ENCODE results near the gene XCR1. TPM values are rescaled to one million over a fixed set of nuclear protein-coding genes. Genes with fewer than 3 reads are reported as not detected.
A peak's percentile ranks its signal among the peaks of the same experiment; 100 is the strongest.

The XCR1 gene
- total RNA-seq, 4 donors from 2014 or later = 0.07 to 0.15 TPM; not detected in 2

GRCh38 chr3:45981346-45982074, 45.8 kb downstream of the XCR1 start:
- Histone ChIP-seq H3K27me3 (no peaks in the 10 kb centered on the region), H3K36me3 (no peaks in the 10 kb centered on the region), H3K4me1 (peaks cover 27 to 33% of the 10 kb centered on the region in 2 donors), H3K4me3 (no peak overlapping the region), H3K9me3 (no peaks in the 10 kb centered on the region), H3K27ac (peak overlapping the region; percentile 10 to 34)
- intact Hi-C loops (cut with DNase I; ENCODE audit: low total_unique reads) = no loop called here
- no peak for DNase-seq
- TF ChIP-seq, protein P1, sequence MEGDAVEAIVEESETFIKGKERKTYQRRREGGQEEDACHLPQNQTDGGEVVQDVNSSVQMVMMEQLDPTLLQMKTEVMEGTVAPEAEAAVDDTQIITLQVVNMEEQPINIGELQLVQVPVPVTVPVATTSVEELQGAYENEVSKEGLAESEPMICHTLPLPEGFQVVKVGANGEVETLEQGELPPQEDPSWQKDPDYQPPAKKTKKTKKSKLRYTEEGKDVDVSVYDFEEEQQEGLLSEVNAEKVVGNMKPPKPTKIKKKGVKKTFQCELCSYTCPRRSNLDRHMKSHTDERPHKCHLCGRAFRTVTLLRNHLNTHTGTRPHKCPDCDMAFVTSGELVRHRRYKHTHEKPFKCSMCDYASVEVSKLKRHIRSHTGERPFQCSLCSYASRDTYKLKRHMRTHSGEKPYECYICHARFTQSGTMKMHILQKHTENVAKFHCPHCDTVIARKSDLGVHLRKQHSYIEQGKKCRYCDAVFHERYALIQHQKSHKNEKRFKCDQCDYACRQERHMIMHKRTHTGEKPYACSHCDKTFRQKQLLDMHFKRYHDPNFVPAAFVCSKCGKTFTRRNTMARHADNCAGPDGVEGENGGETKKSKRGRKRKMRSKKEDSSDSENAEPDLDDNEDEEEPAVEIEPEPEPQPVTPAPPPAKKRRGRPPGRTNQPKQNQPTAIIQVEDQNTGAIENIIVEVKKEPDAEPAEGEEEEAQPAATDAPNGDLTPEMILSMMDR (IDR thresholded peaks at IDR 0.05) = no peak
- no peak for TF ChIP-seq POLR2A (IDR thresholded peaks at IDR 0.05)

- intact Hi-C loops (cut with DNase I; ENCODE audit: low total_unique reads) = no loop called here
- TF ChIP-seq, protein P1 (IDR thresholded peaks at IDR 0.05) = no peak
- TF ChIP-seq POLR2A (IDR thresholded peaks at IDR 0.05) = no peak
- Histone ChIP-seq H3K4me1 (peaks cover 20 to 29% of the 10 kb centered on the region in 2 donors), H3K27me3 (no peaks in the 10 kb centered on the region), H3K27ac (peak overlapping the region; percentile 10 to 82), H3K9me3 (no peaks in the 10 kb centered on the region), H3K4me3 (no peak overlapping the region), H3K36me3 (no peaks in the 10 kb centered on the region)
- no peak for DNase-seq
Observed at GRCh38 chr3:45980819-45981218, 46.5 kb downstream of the XCR1 start.

GRCh38 chr3:45980229-45980813, 47.0 kb downstream of the XCR1 start:
- H3K4me1 ChIP-seq = peaks cover 17 to 27% of the 10 kb centered on the region in 2 donors
- DNase-seq = no peak
- H3K36me3 ChIP-seq = no peaks in the 10 kb centered on the region
- H3K27ac ChIP-seq = peak overlapping the region; percentile 35 to 82
- no peak for TF ChIP-seq POLR2A (IDR thresholded peaks at IDR 0.05)
- TF ChIP-seq, protein P1 (IDR thresholded peaks at IDR 0.05) = no peak
- no peaks in the 10 kb centered on the region for H3K9me3 ChIP-seq
- H3K27me3 ChIP-seq = no peaks in the 10 kb centered on the region
- intact Hi-C loops (cut with DNase I; ENCODE audit: low total_unique reads) = no loop called here
- no peak overlapping the region for H3K4me3 ChIP-seq

DNA sequence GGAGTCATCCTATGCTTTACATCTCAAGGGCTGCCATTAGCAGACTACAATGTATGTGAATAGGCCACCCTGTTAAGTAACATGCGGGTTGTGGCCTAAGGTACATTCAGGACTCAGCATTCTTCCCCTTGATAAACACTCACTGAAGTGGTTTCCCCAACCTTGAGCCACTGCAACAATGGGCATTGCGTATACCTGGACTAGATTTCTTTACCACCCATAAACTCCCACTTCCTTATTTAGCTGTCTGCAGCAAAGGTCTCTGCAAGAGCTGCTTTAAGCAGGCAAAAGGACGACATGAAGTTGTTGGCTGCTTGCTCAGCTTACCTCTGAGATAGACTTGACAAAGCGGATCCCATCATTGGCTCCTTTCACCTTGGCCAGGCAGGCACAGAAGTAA, 47.9 kb downstream of the XCR1 start:
- no peaks in the 10 kb centered on the region for H3K9me3 ChIP-seq
- no peaks in the 10 kb centered on the region for H3K36me3 ChIP-seq
- intact Hi-C loops (cut with DNase I; ENCODE audit: low total_unique reads) = no loop called here
- no peaks in the 10 kb centered on the region for H3K27me3 ChIP-seq
- peak overlapping the region; percentile 35 to 82 for H3K27ac ChIP-seq
- no peak for DNase-seq
- H3K4me3 ChIP-seq = no peak overlapping the region
- peaks cover 8 to 18% of the 10 kb centered on the region in 2 donors for H3K4me1 ChIP-seq
- TF ChIP-seq, protein P1 (IDR thresholded peaks at IDR 0.05) = no peak
- no peak for TF ChIP-seq POLR2A (IDR thresholded peaks at IDR 0.05)
